GM21390 (cell line): ENCODE results near the gene GGT5.
"Not testable (repeated sequence)": the region's sequence is repeated elsewhere in the genome, so short reads cannot be mapped to it uniquely, and the experiment has no call there.

ENCODE experiments used
- ATAC-seq: cut with Tn5 transposase; IDR thresholded peaks from one replicate; pipeline ENCODE4 v1.9.1; 2021; ENCODE audit not compliant: unreplicated experiment

The GGT5 gene

DNA sequence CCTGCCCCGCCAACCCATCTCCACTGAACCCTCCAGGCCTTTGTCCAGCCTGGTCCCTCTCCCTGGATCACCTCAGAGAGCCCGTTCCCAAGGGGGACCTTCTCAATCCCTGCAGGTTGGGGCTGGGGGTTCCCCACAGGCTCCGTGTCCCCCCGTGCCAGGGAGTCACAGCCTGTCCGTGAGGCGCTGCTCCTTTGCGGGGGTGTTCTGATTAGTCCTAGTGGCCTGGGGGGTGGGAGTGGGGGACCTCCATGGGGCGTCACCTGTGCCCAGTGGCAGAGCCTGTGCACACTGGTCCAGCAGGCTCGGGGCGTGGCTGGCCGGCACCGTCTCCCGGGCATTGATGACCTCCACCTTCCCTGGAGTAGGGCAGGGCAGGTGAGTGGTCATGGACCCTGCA is 11.6 kb downstream of the GGT5 start:
- no peak for ATAC-seq

DNA sequence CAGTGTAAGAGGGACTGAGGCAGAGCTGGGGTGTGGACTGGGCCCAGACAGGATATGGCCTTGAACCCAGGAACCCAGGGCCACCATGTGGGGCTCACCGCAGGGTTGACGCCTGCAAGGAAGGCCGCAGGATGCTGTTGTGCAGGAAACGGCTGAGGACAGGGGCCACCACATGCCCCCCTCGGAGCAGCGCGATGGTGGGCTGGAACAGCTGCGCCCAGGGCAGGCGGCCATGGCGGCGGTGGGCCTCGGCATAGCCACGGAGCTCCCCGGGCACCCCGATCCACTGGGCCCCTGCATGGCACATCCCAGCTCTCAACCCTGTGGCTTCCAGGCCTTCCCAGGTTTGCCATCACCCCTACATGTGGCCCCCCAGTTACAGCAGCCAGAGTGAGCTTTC is 12.2 kb downstream of the GGT5 start:
- no peak for ATAC-seq

DNA sequence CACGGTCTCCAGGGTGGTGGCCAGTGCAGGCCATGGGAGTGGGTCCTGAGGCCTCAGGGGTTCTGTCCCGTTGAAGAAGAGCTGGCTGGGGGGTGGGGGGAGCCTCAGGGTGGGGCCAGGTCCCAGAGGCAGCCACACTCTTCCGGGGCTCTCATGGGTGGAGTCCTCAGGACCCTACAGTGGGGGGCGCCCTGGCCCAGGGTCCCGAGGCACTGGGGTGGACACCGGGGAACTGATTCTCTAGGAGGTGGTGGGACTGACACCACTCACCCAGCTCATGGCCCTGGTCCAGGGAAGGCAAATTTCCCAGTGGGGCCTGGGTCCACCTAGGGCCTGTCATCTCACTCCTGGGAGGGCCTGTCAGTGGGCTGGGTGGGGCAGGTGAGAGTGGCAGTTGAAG is 12.8 kb downstream of the GGT5 start:
- ATAC-seq = no peak

GRCh38 chr22:24231706-24232105 is 13.2 kb downstream of the GGT5 start:
- ATAC-seq = no peak

- ATAC-seq = no peak
These were observed 13.8 kb downstream of the GGT5 start for GRCh38 chr22:24230911-24231656.

- ATAC-seq = no peak
These were observed 18.9 kb downstream of the GGT5 start for GRCh38 chr22:24225951-24226350.

- no peak for ATAC-seq
These were observed 19.8 kb downstream of the GGT5 start for GRCh38 chr22:24225044-24225601.

GRCh38 chr22:24224468-24224867 is 20.4 kb downstream of the GGT5 start:
- no peak for ATAC-seq

GRCh38 chr22:24219750-24220149 is 25.1 kb downstream of the GGT5 start:
- no peak for ATAC-seq

DNA sequence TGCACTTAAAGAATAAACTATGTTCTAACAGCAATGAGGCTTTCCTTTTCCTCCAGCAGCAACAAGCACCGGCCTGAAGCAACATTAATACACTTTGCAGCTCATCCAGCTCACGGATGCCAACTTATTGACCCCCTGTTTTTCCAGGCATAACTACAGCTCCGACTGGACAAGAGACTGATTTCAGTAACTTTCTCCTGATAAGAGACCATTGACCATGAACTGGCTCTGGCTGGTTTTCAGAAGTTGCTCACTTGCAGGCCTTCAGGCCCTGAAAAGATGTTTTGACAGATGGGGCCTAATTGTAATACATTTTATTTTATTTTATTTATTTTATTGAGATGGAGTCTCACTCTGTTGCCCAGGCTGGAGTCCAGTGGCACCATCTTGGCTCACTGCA is 27.5 kb downstream of the GGT5 start:
- no peak for ATAC-seq

GRCh38 chr22:24216541-24217209 is 28.2 kb downstream of the GGT5 start:
- ATAC-seq = no peak

- no peak for ATAC-seq
These were observed 30.2 kb downstream of the GGT5 start for GRCh38 chr22:24214467-24215285.

- not testable (repeated sequence) for ATAC-seq
These were observed 31.8 kb downstream of the GGT5 start for GRCh38 chr22:24213111-24213510.

DNA sequence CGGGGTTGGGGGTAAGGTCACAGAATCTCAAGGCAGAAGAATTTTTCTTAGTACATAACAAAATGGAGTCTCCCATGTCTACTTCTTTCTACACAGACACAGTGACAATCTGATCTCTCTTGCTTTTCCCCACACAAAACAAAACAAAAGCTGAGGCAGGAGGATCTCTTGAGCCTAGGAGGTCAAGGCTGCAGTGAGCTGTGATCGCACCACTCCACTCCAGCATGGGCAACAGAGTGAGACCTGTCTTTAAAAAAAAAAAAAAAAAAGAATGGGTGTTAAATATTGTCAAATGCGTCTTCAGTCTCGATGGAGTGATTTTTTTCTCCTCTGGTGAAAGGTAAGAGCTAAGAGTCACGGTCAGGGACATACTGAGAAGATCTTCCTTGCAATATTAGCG is 33.2 kb downstream of the GGT5 start:
- ATAC-seq = not testable (repeated sequence)

GRCh38 chr22:24210409-24210808 is 34.5 kb downstream of the GGT5 start:
- ATAC-seq = not testable (repeated sequence)

- ATAC-seq = no peak
These were observed 35.2 kb downstream of the GGT5 start for GRCh38 chr22:24209687-24210086.

DNA sequence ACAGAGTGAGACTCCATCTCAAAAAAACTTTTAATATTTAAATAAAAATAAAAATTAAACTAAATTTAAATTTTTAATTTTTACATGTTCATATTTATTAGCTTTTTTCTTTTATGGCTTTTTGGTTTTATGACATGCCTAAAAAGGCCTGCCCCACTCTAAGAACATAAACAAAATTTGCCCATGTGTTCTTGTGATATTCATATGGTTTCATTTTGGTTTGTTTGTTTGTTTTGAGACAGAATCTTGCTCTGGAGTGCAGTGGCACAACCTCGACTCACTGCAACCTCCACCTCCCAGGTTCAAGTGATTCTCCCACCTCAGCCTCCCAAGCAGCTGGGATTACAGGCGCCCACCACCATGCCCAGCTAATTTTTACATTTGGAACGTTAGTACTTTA is 35.9 kb downstream of the GGT5 start:
- no peak for ATAC-seq

DNA sequence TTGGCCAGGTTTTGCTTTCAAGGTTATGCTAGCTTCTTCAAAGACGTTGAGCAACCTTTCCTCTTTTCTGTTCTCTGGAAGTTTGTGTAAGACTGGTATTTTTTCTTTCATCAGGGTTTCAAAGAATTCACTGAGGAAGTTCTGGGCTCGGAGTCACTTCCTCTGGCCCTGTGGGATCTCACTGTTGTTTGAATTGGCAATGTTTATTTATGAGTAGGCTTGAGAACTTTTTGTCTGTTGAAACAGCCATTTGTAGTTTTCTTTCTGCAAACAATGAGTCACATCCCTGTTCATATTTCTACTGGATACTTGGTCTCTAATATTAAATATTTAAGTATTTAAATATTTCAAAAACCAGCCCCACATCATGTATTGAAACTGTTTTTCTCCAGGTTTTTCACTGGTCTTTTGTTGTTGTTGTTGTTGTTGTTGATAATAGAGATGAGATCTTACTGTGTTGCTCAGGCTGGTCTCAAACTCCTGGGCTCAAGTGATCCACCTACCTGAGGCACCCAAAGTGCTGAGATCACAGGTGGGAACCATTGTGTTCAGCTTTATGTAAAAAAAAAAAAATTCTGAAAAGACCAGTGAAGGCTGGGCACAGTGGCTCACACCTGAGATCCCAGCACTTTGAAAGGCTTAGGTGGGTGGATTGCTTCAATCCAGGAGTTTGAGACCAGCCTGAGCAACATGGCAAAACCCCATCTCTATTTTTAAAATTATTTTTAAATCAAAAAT is 36.7 kb downstream of the GGT5 start:
- no peak for ATAC-seq

GRCh38 chr22:24207264-24208011 is 37.4 kb downstream of the GGT5 start:
- no peak for ATAC-seq
